Neural progenitor cell (in vitro differentiated cells): ENCODE data around the gene GRM8.

ENCODE experiments used
- CTCF ChIP-seq: fragments of 200-600 bp; sonication (generic); IDR thresholded peaks from 2 replicates; pipeline ENCODE4 v1.5.1; 2017; ENCODE audit warnings: antibody characterized with exemption, mild to moderate bottlenecking
- EZH2 ChIP-seq: fragments of 200-600 bp; sonication (generic); IDR thresholded peaks from 2 replicates; pipeline ENCODE4 v1.6.1; 2017; ENCODE audit warnings: antibody characterized with exemption, mild to moderate bottlenecking, moderate library complexity
- EZH2phosphoT487 ChIP-seq: fragments of 200-600 bp; sonication (generic); IDR thresholded peaks from 2 replicates; pipeline ENCODE4 v1.6.1; 2017; ENCODE audit warnings: antibody characterized with exemption

GRCh38 chr7:126606331-126606730, 646.4 kb downstream of the GRM8 start:
- TF ChIP-seq CTCF (no peak), EZH2 (no peak), EZH2phosphoT487 (no peak)
